Measurements from ENCODE around the gene SERPINA12.

DNA sequence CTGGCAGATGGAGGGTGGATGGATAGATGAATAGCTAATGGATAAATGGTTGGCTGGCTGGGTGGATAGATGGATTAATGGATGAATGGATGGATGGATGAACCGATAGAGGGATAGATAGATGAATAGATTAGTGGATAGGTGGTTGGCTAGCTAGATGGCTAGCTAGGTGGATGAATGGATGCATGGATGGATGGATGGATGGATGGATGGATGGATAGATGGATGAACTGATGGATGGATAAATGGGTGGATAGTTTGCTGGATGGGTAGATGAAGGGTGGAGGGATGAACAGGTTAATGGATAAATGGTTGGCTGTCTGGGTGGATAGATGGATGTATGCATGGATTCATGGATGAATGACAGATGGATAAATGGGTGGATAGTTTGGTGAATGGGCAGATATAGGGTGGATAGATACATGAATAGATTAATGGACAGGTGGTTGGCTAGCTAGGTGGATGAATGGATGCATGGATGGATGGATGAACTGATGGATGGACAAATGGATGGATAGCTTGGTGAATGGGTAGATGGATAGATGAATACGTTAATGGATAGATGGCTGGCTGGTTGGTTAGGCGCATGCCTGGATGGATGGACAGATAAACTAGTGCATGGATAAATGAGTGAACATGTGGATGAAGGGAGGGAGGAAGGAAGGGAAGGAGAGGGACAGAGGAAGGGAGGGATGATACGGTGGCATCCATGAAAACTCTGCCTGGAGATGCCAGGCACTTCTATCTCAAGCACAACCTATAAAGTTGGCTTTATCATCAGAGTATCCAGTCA is 41.3 kb downstream of the SERPINA12 start:
- no peak for TF ChIP-seq RAD21 (conservative IDR thresholded peaks at IDR 0.05)
- TF ChIP-seq CTCF (IDR thresholded peaks at IDR 0.05; ENCODE audit: poor library complexity, severe bottlenecking), result no peak
- TF ChIP-seq EP300 (conservative IDR thresholded peaks at IDR 0.05; ENCODE audit: poor library complexity, severe bottlenecking), result no peak
- TF ChIP-seq POLR2AphosphoS5 (IDR thresholded peaks at IDR 0.05), result no peak
- no peak for TF ChIP-seq MXI1 (conservative IDR thresholded peaks at IDR 0.05; ENCODE audit: poor library complexity, severe bottlenecking)
- no peak for TF ChIP-seq EZH2 (IDR thresholded peaks at IDR 0.05; ENCODE audit: borderline replicate concordance, insufficient read depth, low read length, poor library complexity, severe bottlenecking)
- no peak for TF ChIP-seq REST (IDR thresholded peaks at IDR 0.05; ENCODE audit: borderline replicate concordance)

Measured in neural cell (in vitro differentiated cells).